Hindlimb muscle (tissue), 1 donor: ENCODE results near the gene TSPAN5. TPM values are rescaled to one million over a fixed set of nuclear protein-coding genes. Genes with fewer than 3 reads are reported as not detected.

Source experiments
- DNase-seq: peaks from one replicate; pipeline ENCODE4 v3.0.0-alpha.2; 2013
- polyA plus RNA-seq: library from polyadenylated mRNA; unstranded; fragments of 120-200 nt; gene quantifications from one replicate; pipeline ENCODE4 v1.2.1, GENCODE V29; 2013; ENCODE audit not compliant: insufficient read length

The TSPAN5 gene
- polyA plus RNA-seq, 1 donor = 12.4 TPM

GRCh38 chr4:98617358-98618047 is 40.9 kb downstream of the TSPAN5 start:
- DNase-seq = no peak

- DNase-seq = no peak
Observed at GRCh38 chr4:98615991-98616390, 42.4 kb downstream of the TSPAN5 start.

DNA sequence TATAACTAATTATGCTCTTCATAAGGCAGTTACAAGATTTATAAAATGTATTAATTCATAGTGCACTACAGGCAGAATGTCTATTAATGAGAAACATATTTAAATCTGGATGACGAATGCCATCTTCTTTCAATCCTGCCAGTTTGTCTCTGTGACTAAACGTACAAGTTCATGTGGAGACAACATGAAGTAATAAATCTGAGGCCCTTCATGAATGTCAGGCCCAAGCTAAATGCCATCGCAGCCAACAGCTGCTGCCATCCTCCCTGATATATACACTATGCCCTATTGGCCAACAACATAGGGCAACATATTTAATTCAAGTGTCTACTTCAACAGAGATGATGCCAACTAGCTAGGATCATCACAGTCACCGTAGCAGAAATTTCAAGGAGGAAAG is 43.7 kb downstream of the TSPAN5 start:
- no peak for DNase-seq

GRCh38 chr4:98614094-98614493 is 44.3 kb downstream of the TSPAN5 start:
- no peak for DNase-seq

DNA sequence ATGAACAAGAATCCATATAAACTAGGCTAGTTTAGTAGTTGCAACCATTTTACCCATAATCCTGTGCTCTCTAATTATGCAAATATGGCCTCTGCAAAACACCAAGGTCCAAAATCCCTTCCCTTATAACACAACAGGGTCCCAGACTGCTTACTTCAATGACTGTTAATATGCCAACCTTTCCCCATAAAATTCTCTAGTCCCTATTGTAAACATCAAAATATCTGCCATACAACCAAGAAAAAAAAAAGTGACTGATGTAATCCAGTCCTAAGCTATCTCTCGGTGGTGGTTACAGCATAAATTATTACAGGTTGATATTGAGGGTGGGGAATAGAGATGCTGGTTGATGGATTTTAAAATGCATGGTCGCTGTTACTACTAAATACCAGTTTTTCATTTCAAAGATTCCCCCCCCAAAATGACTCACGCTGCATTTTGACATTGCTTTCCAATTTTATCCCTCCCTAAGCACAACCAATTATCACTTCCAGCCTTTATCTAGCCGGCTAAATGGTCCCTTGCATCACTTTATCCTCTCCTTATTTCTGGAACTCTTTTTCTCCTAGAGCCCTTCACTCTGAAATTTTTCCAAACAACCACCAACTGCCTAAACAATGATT is 44.8 kb downstream of the TSPAN5 start:
- no peak for DNase-seq

DNA sequence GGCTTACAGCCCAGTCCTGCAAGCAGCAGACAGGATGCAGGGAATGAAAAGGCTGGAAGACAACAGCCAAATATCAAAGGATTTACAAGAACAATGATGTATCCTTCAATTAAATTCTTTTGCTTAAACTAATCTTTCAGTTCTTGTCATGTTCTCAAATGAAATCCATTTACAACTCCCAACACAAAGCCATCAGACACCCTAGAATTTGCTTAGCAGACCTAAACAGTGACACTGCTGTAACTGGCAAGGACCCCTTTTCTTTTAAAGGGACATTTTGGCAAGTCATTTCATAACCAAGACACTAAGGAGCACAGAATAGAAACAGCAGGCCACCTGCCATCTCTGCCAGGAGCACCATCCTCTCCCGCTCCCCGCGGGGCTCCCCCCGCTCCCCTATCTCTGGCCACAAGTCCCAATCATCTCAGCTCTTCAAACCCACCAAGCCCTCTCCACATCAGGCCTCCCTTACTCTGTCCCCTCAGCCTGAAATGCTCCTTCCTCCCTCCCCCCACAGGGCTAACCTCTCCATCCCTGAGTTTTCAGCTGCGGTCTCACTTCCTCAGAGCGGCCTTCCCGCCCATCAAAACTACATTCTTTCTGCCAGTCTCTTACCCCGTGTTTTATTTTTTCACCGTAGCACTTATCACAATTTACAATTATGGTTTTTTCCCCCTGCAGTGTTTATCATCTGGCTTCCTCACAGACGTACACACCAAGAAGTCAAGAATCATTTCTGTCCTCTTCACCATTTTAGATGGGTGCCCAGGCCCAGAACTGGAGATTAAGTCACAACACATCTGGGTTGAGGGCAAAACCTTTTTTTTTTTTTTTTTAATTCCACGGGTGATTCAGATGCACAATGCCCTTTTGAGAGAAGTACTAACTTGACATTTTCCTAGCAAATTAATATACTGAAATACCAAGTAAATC is 45.8 kb downstream of the TSPAN5 start:
- no peak for DNase-seq

DNA sequence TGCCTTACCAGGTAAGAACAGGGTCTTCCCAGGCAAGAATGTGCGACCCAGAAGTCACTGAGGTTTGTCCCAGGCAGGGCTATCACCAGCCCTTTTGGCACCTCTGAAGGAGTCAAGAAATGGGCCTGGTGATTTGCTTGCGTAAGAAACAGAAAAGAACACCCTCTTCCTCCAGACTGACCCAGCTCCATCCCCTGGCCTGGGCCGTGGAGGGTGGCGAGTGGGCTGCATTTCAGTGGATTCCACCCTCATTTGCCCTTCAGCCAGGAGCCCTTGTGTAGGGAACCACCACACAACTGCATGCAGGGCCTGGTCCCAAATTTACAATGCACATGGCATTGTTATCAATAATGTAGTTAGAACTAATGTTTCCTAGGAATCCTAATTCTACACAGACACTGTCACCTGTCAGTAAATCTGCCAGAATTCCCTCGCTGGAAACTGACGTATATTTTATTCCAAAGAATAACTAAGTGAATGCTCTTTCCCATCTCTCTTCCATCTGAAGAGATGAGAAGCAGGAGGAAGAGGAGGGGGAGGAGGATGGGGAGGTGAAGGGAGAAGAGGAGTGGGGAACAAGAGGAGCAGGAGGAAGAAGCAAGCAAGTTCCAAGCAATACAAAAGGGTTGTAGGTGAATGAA is 46.6 kb downstream of the TSPAN5 start:
- DNase-seq = no peak

- no peak for DNase-seq
Observed at GRCh38 chr4:98610926-98611676, 47.3 kb downstream of the TSPAN5 start.

- DNase-seq = no peak
Observed at GRCh38 chr4:98610431-98610830, 48.0 kb downstream of the TSPAN5 start.

GRCh38 chr4:98609934-98610333 is 48.5 kb downstream of the TSPAN5 start:
- no peak for DNase-seq

- DNase-seq = no peak
Observed at GRCh38 chr4:98608356-98608755, 50.1 kb downstream of the TSPAN5 start.

- DNase-seq = no peak
Observed at GRCh38 chr4:98606894-98607293, 51.5 kb downstream of the TSPAN5 start.

DNA sequence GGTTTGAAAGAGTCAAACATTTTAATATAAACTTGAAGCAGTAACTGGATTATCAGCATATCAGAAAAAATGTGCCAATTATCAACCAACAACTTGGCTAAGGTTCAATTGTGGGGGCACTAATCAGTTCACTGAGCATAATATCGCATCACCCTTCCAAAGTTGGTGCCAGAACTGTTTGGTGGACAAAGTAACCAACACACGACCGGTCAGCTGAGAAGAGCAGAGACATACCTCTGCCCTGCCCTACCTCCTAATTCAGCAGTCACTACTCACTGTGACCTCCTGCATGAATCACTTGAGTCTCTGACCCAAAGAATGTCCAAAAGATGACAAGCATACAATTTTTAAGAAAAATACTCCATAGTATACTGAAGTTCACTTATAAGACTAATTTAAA is 53.2 kb downstream of the TSPAN5 start:
- no peak for DNase-seq

GRCh38 chr4:98604723-98605122 is 53.7 kb downstream of the TSPAN5 start:
- no peak for DNase-seq

- DNase-seq = no peak
Observed at GRCh38 chr4:98603683-98604521, 54.5 kb downstream of the TSPAN5 start.

- DNase-seq = no peak
Observed at GRCh38 chr4:98602270-98602669, 56.1 kb downstream of the TSPAN5 start.

DNA sequence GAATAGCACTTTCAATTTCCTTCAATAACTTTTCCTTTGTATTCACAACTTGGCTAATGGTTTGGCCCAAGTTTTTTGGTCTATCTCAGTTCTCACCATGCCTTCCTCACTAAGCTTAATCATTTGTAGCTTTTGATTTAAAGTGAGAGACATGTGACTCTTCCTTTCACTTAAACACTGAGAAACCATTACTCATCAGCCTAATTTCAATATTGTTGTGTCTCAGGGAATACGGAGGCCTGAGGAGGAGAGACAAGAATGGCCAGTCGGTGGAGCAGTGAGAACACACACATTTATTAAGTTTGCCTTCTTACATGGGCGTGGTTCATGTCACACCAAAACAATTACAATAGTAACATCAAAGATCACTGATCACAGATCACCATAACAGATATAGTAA is 56.7 kb downstream of the TSPAN5 start:
- DNase-seq = no peak

- DNase-seq = no peak
Observed at GRCh38 chr4:98599617-98600205, 58.7 kb downstream of the TSPAN5 start.

GRCh38 chr4:98586962-98587354 is 71.5 kb downstream of the TSPAN5 start:
- no peak for DNase-seq

DNA sequence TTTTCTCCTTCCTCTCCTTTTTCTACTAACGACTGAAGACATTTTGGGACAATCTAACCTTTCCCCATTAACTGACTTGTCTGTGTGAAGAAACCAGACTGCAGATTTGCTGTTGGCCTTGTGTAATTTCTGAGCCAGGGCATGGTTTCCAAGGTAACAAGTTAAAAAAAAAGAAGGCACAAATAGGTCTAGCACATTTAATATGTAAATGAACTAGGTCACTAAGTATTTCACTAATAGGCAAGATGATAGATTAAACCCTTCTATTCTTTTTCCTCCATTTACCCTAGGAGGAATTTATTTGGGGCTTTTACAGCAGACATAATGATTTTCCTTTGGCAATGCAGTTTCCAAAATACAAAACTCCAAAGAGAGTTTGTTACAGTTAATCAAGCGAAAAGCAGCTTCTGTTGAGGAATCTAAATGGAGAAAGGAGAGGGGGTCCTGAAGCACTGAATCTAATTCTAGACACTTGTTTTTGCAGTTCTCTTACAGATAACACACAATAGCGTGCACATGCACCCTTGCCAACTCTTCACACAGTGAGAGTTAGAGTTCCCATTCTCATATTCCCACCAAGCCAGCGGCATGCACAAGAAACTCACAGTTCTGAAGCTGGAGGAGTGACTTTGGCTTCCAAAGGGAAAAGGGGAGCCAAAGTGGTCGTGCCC is 72.0 kb downstream of the TSPAN5 start:
- no peak for DNase-seq
